Tibial artery (tissue), 4 donors: ENCODE measurements around the gene GRIA4.

Source experiments
- DNase-seq, 2 donors: peaks; one replicate each; pipeline ENCODE4 v3.0.0-alpha.2; 2019
- H3K27ac ChIP-seq, 2 donors: fragments of 200-600 bp; sonication (generic) in 1 of 2; 1 replicate in 1 of 2; 2 replicates in 1 of 2; pipeline ENCODE4 v1.5.1; 2018 to 2019; ENCODE audit warnings: mild to moderate bottlenecking in 1 of 2
- H3K27me3 ChIP-seq, 2 donors: fragments of 200-600 bp; sonication (generic) in 1 of 2; one replicate each; pipeline versions ENCODE4 v1.5.1 to v1.6.0; 2016 to 2019
- H3K36me3 ChIP-seq, 3 donors: fragments of 200-600 bp; sonication (generic) in 2 of 3; one replicate each; pipeline ENCODE4 v1.5.1; 2016 to 2019; ENCODE audit warnings: mild to moderate bottlenecking in 2 of 3
- H3K4me1 ChIP-seq, 4 donors: fragments of 200-600 bp; sonication (generic) in 2 of 4; 1 replicate in 3 of 4; 2 replicates in 1 of 4; pipeline ENCODE4 v1.5.1; 2016 to 2019
- H3K4me3 ChIP-seq, 2 donors: fragments of 200-600 bp; sonication (generic) in 1 of 2; 1 replicate in 1 of 2; 2 replicates in 1 of 2; pipeline ENCODE4 v1.5.1; 2018 to 2019; ENCODE audit warnings: mild to moderate bottlenecking in 2 of 2
- H3K9me3 ChIP-seq, 3 donors: fragments of 200-600 bp; sonication (generic) in 1 of 3; one replicate each; pipeline ENCODE4 v1.5.1; 2016 to 2019
- intact Hi-C: fragments of 100-400 bp; cut with DNase I; formaldehyde crosslinking; loops from one replicate; pipeline ENCODE4 v1.15.0; 2023; ENCODE audit warnings: low total_unique reads
- TF ChIP-seq, protein P1 (sequence below), 2 experiments: fragments of 200-600 bp in 1 of 2; fragments of 450-650 bp in 1 of 2; IDR thresholded peaks; one replicate each; pipeline ENCODE4 v1.5.1; 2017 to 2019; ENCODE audit warnings: antibody characterized with exemption in 2 of 2, mild to moderate bottlenecking in 1 of 2, moderate library complexity in 1 of 2

Gene GRIA4

DNA sequence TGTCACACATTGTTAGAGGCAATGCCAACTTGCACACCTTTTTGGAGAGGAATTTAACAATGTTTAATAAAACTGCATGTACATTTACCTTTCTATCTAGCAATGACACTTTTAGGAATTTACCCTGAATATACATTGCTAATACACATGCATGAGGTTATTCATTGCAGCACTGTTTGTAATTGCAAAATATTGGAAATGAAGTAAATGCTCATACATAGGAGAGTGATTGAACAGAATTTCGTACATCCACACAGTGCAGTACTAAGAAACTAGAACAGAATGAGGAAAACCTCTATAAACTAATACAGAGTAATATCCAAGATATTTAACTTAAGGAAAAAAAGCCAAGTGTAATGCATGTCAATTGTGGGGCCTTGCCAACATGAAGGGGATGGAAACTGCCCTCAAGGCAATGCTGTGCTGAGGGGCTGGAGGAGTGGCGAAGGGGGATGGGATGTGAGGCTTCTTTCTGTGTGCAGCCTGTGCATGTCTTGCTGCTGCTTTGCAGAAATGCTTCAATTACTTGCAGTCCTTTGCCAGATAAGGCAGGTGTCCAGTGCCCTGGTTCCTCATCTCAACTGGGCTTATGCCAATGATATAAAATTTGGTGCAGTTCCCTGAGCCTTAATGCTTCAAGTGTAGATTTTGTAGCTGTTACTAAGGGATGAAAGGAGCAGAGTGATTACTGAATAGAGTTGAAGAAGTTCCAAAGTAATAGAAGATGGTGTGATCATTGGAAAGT lies 96.1 kb downstream of the GRIA4 start:
- Histone ChIP-seq H3K9me3 (no peaks in the 10 kb centered on the region), H3K27me3 (no peaks in the 10 kb centered on the region), H3K27ac (no peak overlapping the region), H3K4me3 (no peak overlapping the region), H3K4me1 (no peaks in the 10 kb centered on the region), H3K36me3 (no peaks in the 10 kb centered on the region)
- TF ChIP-seq, protein P1, sequence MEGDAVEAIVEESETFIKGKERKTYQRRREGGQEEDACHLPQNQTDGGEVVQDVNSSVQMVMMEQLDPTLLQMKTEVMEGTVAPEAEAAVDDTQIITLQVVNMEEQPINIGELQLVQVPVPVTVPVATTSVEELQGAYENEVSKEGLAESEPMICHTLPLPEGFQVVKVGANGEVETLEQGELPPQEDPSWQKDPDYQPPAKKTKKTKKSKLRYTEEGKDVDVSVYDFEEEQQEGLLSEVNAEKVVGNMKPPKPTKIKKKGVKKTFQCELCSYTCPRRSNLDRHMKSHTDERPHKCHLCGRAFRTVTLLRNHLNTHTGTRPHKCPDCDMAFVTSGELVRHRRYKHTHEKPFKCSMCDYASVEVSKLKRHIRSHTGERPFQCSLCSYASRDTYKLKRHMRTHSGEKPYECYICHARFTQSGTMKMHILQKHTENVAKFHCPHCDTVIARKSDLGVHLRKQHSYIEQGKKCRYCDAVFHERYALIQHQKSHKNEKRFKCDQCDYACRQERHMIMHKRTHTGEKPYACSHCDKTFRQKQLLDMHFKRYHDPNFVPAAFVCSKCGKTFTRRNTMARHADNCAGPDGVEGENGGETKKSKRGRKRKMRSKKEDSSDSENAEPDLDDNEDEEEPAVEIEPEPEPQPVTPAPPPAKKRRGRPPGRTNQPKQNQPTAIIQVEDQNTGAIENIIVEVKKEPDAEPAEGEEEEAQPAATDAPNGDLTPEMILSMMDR (IDR thresholded peaks at IDR 0.05): no peak
- intact Hi-C loops: no loop called here
- DNase-seq: no peak

GRCh38 chr11:105713106-105713505 lies 103.2 kb downstream of the GRIA4 start:
- TF ChIP-seq, protein P1 (IDR thresholded peaks at IDR 0.05): no peak
- no peaks in the 10 kb centered on the region for H3K27me3 ChIP-seq
- H3K4me1 ChIP-seq: no peaks in the 10 kb centered on the region
- no peak overlapping the region for H3K4me3 ChIP-seq
- H3K27ac ChIP-seq: no peak overlapping the region
- no peaks in the 10 kb centered on the region for H3K9me3 ChIP-seq
- H3K36me3 ChIP-seq: no peaks in the 10 kb centered on the region
- no peak for DNase-seq
- intact Hi-C loops: no loop called here

- DNase-seq: no peak
- TF ChIP-seq, protein P1 (IDR thresholded peaks at IDR 0.05): no peak
- intact Hi-C loops: no loop called here
Measured at GRCh38 chr11:105713696-105714095, 103.8 kb downstream of the GRIA4 start.

DNA sequence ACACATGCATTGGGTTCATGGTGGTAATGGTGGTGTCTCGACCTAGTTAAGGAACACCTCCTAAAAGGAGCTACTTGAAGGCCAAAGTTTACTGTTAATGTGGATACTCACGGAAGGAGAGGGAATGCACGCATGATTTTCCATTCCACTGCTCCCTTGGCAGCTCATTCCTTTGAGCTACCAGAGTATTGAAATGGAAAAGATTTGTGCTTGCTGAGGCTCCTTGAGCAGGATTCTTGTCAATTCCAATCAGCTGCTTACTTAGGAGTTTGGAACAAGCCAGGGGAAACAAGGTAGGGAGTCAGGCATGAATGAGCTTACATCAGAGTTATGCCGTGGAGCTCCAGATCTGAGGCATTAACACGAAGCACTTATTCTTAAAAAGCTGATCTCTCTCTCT lies 108.8 kb downstream of the GRIA4 start:
- H3K36me3 ChIP-seq: no peaks in the 10 kb centered on the region
- TF ChIP-seq, protein P1 (IDR thresholded peaks at IDR 0.05): no peak
- intact Hi-C loops: no loop called here
- H3K4me3 ChIP-seq: no peak overlapping the region
- no peaks in the 10 kb centered on the region for H3K4me1 ChIP-seq
- H3K9me3 ChIP-seq: no peaks in the 10 kb centered on the region
- H3K27me3 ChIP-seq: no peaks in the 10 kb centered on the region
- H3K27ac ChIP-seq: no peak overlapping the region
- DNase-seq: no peak

More at GRCh38 chr11:105713696-105714095, 103.8 kb downstream of the GRIA4 start:
- no peak overlapping the region for H3K4me3 ChIP-seq
- no peaks in the 10 kb centered on the region for H3K9me3 ChIP-seq
- no peaks in the 10 kb centered on the region for H3K36me3 ChIP-seq
- H3K4me1 ChIP-seq: no peaks in the 10 kb centered on the region
- H3K27me3 ChIP-seq: no peaks in the 10 kb centered on the region
- no peak overlapping the region for H3K27ac ChIP-seq

- TF ChIP-seq, protein P1 (IDR thresholded peaks at IDR 0.05): no peak
- no peak overlapping the region for H3K27ac ChIP-seq
Measured at GRCh38 chr11:105719073-105719822, 109.4 kb downstream of the GRIA4 start.

More at GRCh38 chr11:105719073-105719822, 109.4 kb downstream of the GRIA4 start:
- intact Hi-C loops: no loop called here
- no peak for DNase-seq
- Histone ChIP-seq H3K4me1 (no peaks in the 10 kb centered on the region), H3K9me3 (no peaks in the 10 kb centered on the region), H3K36me3 (no peaks in the 10 kb centered on the region), H3K4me3 (no peak overlapping the region), H3K27me3 (no peaks in the 10 kb centered on the region)
